Dedifferentiated amniotic fluid mesenchymal stem cell (primary cell): Measurements from ENCODE around the gene ABCG1.

Source experiments
- DNase-seq: peaks from one replicate; pipeline ENCODE4 v3.0.0-alpha.2; 2016; ENCODE audit errors: extremely low spot score

ABCG1 gene

DNA sequence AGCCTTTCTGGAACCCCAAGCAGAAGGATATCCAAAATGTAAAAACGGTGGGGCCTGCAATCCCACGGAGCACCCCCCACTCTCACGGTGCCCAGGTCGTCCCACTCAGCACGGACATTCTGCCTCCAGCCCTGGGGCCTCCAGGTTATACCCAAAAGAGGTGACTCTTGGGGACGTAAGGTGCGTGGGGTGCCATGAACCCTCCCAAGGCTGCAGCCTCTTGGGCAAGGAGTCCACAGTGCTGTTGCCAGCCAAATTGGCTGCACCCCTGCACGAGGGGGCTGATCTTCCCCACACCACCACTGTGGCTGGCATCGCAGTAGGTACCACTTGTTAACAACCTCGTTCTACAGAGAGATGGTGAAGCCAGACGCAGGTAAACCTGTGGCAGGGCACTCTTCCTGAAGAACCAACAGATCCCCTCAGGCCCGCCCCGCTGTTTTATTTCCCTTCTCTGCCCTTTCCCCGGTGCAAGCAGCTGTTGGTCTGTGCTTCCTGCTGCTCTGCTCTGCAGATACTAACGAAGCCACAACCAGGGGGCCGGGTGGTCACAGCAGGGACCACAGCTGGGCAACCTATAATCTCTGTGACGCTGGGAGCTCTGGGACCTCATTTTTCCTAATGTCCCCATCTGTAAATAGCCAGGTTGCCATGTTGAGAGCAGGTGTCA, 87.6 kb downstream of the ABCG1 start:
- DNase-seq = no peak

DNA sequence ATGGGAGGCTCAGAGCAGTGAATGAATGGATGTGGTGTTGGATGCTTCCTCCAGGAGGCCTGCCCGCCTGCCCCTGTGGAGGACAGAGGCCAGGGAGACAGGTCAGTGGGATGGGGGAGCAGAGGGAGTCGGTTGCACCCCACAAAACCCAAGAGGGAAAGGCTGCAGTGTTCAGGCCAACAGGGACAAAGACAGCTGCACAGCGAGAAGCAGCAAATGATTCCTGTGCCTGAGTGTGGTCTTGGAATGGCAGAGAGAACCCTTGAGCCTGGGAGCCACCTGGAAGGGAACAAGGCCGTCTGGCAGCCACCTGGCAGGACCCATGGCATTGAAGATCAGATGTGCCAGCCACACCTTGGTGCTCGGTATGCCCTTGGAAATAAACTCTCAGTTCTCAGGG, 88.2 kb downstream of the ABCG1 start:
- DNase-seq = no peak

DNA sequence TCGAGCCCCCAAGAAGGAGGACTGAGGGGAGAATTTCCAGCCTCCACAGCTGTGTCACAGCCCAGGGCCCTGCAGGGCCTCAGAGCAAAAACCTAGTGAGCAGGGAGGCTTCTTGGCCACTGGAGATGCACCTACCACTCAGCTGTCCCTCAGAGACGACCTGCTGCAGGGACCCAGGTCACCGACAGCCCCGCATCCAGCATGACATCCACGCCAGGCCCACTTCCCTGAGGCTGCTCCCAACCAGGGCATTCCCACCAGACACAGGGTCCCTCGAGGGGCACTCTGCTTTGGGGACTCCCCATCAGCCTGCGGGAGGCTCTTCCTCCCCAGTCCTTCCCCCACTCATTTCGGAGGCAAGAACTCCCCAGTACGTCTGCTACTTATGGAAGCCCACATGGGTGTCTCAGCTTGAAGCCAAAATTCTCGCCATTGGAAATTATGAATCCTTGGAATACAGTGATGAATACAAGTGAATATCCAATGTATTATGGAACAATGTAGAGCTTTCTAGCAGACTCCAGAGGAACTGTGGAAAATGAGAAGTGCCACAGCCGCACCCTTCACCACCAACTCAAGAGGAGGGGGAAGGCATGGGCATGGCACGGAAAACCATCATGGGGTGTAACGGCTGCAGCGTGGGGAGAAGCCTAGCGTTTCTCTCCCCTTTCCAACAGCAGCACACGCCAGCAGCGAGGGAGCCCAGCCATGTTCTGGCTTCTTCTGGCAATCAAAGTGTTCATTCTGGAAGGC, 89.4 kb downstream of the ABCG1 start:
- no peak for DNase-seq

DNA sequence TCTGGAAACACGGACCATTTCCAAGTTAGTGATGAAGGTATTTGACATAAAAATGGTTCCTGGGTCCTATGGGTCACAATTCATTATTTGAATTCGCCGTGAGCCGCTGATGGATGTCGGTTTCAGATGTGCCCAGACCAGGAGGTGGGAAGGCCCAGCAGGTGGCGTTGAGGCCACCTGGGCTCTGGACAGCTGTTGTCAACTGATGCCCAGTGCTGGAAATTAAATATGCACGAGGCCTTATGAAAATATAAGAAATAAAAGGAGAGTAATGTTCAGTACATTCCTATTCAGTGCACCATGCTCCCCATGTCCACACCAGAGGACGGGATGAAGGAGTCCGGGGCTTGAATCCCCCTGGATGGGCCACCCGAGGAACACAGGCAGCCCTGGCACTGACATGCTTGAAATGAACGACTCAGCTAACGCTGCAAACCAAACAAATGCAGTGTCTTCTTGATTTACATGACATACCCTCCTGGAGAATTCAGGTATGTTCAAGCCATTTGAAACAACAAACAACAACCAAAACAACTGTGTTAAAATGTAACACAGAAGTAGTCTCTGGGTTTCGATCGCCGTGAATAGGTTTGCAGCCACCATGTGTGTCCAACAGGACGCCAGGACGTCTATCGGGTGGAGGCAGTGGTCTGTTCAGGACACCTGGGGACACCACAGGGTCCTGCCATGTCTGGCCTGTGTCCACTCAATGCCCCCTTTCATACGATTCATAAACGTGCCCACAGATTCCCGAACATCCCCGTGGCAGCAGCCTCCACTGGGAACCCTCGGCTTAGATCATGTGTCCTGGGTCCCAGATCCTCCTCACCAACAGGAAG, 90.2 kb downstream of the ABCG1 start:
- DNase-seq = no peak

DNA sequence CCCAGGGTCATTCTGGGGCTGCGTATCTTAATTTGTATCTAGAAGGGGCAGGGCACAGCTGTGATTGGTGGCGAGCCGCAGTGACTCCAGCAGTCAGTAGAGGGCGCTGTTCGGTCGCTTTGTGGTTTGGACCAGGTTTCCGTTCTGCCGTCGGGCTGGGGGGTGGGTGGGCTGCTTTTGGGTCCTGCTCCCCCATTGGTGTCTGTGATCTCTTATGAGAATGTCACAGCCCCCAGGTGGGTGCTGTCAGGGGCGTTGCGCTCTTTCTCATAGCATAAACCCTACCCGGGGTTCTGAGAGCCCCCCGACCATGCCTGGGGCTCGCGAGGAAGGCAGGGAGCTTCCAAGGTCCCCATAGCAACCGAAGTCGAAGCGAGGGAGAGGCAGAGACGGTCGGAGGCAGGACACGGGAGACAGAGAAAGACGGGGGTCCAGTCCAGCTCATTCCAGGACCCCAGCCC, 90.8 kb downstream of the ABCG1 start:
- no peak for DNase-seq

DNA sequence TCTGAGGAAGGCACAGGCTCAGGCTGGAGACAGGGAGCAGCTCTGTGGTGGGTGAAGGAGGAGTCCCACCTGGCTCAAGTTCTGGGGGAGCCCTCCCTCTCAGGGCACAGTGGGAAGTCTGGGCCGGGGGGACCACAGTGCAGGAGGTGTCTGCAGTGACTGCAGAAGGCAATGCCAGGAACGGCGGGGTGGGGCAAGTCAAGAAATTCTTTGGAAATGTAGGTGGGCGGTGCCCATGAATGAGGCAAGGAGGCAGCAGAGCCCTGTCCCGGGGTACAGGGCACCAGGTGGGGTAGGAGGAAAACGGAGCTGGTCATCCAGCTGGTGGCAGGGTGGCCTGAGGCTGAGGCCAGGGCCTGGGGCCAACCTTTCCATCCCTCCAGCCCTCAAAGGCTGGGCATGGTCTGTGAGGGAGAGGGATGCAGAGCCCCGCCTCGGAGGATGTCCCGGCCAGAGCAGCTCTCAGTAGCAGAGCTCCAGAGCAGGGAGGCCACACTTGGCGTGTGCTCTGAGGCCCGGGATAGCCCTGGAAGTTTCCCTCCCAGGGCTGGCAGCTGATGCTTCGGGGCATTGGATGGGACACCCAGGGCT, 91.6 kb downstream of the ABCG1 start:
- no peak for DNase-seq

- DNase-seq = no peak
These were observed 92.2 kb downstream of the ABCG1 start for GRCh38 chr21:42311160-42311559.

- DNase-seq = no peak
These were observed 93.1 kb downstream of the ABCG1 start for GRCh38 chr21:42311816-42312625.

DNA sequence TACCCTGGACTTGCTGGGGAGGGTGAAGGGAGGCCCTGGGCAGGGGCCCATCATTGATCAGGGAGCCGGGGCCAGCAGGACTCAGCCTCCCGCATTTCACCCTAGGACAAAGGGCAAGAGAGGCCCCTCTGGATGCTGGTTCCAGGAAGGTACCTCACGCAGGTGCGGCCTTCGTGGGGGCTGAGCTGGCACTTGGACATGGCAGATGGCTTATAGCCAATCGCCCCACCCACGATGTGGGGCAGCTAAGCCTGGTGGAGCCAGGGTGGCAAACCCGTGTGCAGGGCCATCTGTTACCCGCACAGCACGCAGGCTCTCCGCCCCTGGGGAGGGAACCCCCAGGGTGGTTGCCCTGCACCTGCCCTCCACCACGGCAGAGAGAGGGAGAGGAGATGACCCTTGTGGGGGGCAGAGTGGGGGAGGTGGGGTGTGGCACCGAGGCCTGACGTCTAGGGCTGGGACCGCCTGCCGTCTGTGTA, 93.7 kb downstream of the ABCG1 start:
- DNase-seq = no peak

DNA sequence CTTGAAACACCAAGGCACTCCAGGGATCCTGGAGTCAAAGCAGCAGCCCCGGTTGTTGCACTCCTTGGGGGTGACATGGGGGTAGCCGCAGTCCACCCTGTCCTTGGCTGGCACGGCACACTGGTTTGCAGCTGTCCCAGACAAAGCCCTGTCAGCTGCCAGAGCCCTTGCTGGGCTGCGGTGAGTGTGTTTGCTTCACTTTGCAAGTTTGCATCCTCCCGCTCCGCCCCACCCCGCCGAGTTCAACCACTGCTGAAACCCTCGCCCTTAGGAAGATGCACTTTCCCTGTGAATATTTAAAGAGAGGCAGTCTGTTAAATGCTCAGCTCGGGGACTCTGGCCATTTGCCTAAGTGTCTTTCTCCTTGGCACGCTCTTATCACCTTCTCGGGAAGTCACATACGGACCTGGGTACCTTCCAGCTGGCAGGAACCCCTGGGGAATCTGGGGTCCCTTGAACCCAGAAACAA, 94.6 kb downstream of the ABCG1 start:
- DNase-seq = no peak

GRCh38 chr21:42314616-42315295, 95.8 kb downstream of the ABCG1 start:
- no peak for DNase-seq

DNA sequence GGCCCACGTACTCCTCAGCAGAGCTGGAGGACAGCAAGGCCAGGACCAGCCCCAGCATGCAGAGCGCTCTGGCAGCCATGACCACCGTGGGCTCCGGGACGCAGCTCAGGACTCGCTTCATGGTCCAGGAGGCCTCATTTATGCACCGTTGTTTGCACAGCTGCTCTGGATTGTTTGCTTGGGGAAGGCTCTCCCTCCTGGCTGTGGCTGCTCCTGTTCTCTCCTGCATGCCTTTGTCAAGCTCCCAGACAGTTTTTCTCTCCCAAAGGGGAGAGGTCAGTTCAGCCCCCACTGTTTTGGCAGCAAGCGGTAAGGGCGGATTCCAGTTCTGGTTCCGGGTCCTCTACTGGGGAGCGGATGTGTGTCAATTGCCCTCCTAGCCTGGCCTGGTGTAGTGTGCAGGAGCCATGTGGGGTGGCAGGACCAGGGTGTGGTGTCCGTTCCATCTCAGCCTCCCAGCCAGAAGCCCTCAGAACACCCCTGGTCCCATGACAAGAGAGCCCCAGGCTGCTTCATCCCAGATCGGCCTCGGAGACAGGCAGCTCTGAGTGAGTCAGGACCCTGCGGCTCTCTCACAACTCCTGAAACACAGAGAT, 96.5 kb downstream of the ABCG1 start, which contains the start of gene TFF3:
Gene TFF3, minus strand, starts transcription at position 114 of the 596 bp plus-strand sequence. Its CDS starts 35 bp downstream, at position 79.
- no peak for DNase-seq

GRCh38 chr21:42316891-42317290, 98.0 kb downstream of the ABCG1 start:
- no peak for DNase-seq

DNA sequence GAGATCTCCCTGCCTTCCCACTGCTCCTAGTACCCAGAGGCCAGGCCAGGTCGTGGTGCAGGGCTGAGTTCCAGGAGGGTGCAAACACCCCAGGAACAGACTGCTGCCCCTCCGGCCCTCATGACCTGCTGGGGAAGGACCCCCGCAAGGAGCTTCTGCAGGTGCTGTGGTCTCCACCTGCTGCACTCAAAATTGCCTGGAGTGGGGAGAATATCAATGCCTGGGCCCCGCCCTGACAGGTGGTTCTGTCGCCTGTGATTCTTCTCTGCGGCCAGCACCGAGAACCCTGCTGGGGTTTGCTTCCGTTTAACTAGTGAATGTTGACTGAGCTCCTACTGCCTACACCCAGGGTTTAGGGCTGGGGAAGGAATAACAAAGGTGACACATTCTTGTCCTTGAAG, 98.4 kb downstream of the ABCG1 start:
- no peak for DNase-seq

- no peak for DNase-seq
These were observed 99.1 kb downstream of the ABCG1 start for GRCh38 chr21:42317826-42318746.

- DNase-seq = no peak
These were observed 100.4 kb downstream of the ABCG1 start for GRCh38 chr21:42319376-42319775.

GRCh38 chr21:42319851-42320572, 101.1 kb downstream of the ABCG1 start:
- no peak for DNase-seq

DNA sequence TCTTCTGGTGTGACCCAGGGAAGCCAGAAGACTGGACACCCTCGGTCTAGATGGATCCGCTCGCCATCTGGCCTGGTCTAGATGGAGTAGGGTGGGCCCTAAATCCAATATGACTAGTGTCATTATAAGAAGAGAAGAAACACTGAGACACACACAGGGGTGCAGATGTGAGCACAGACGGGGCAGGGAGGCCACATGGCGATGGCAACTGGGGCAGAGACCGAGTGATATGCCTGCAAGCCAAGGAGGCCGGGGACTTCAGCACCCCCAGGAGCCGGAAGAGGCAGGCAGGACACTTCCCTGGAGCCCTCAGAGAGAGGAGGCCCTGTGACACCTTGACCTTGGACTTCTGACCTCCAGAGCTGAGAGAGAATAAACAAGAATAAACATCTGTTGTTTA, 101.9 kb downstream of the ABCG1 start:
- no peak for DNase-seq
